MM.1S (cell line): ENCODE data around the gene FAHD2A.
"Not testable (repeated sequence)": the region's sequence is repeated elsewhere in the genome, so short reads cannot be mapped to it uniquely, and the experiment has no call there.

Experiments
- EZH2 ChIP-seq: fragments of 300-600 bp; sonication (generic); optimal IDR thresholded peaks from 2 replicates; pipeline ENCODE3; 2017; ENCODE audit warnings: low read depth, mild to moderate bottlenecking, antibody characterized with exemption, low read length, mixed read lengths
- TF ChIP-seq, protein P1 (sequence below): fragments of 300-600 bp; sonication (generic); IDR thresholded peaks from 2 replicates; pipeline ENCODE4 v1.5.1; 2016; ENCODE audit warnings: antibody characterized with exemption, low read length, mixed read lengths

DNA sequence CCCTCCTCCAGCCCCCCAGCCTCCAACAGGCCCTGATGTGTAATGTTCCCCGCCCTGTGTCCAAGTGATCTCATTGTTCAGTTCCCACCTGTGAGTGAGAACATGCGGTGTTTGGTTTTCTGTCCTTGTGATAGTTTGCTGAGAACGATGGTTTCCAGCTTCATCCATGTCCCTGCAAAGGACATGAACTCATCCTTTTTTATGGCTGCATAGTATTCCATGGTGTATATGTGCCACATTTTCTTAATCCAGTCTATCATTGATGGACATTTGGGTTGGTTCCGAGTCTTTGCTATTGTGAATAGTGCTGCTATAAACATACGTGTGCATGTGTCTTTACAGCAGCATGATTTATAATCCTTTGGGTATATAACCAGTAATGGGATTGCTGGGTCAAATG is 47.0 kb upstream of the FAHD2A start:
- TF ChIP-seq, protein P1, sequence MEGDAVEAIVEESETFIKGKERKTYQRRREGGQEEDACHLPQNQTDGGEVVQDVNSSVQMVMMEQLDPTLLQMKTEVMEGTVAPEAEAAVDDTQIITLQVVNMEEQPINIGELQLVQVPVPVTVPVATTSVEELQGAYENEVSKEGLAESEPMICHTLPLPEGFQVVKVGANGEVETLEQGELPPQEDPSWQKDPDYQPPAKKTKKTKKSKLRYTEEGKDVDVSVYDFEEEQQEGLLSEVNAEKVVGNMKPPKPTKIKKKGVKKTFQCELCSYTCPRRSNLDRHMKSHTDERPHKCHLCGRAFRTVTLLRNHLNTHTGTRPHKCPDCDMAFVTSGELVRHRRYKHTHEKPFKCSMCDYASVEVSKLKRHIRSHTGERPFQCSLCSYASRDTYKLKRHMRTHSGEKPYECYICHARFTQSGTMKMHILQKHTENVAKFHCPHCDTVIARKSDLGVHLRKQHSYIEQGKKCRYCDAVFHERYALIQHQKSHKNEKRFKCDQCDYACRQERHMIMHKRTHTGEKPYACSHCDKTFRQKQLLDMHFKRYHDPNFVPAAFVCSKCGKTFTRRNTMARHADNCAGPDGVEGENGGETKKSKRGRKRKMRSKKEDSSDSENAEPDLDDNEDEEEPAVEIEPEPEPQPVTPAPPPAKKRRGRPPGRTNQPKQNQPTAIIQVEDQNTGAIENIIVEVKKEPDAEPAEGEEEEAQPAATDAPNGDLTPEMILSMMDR: not testable (repeated sequence)
- not testable (repeated sequence) for TF ChIP-seq EZH2
